Adrenal gland (tissue), 5 donors: ENCODE results near the gene ROR2.

Experiments
- CTCF ChIP-seq, 6 experiments: fragments of 450-650 bp in 4 of 6; fragments of 200-600 bp in 2 of 6; sonication (generic) in 1 of 6; IDR thresholded peaks; 1 replicate in 5 of 6; 2 replicates in 1 of 6; pipeline versions ENCODE4 v1.5.1 to v1.8.0; 2016 to 2021; ENCODE audit warnings: antibody characterized with exemption in 6 of 6, mild to moderate bottlenecking in 2 of 6, moderate library complexity in 1 of 6
- POLR2A ChIP-seq, 2 donors: fragments of 450-650 bp; IDR thresholded peaks; one replicate each; pipeline ENCODE4 v1.6.1; 2017; ENCODE audit warnings: antibody characterized with exemption in 2 of 2, mild to moderate bottlenecking in 2 of 2, moderate library complexity in 1 of 2
- donor health status: DM: no; HTN: no; CAD: no.

DNA sequence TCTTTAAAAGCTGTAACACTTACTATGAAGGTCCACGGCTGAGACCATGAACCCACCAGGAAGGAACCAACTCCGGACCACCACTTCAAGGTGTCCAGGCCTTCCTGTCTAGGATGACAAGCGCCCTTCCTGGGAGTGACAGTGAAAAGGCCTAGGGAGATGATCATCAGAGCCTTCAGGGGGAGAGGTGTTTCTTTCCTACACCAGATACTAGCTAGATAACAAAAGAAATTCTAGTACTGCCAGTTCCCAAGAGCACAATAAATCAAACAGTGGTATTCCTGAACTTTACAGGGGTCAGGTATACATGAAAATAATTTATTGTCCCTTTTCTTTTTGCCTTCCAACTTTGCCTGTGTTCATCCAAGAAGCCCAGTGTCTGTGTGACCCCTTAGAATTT is 432.2 kb downstream of the ROR2 start:
- TF ChIP-seq CTCF (IDR thresholded peaks at IDR 0.05) (no peak), POLR2A (IDR thresholded peaks at IDR 0.05) (no peak)
